ENCODE data around the gene MDFIC2. TPM values are rescaled to one million over a fixed set of nuclear protein-coding genes. Genes with fewer than 3 reads are reported as not detected.
A peak's percentile ranks its signal among the peaks of the same experiment; 100 is the strongest.

MDFIC2 gene
- total and polyA plus RNA-seq, 2 of the 13 experiments (the other 11 are each of a cell fraction or from before 2014, with no cell fraction given) = not detected

GRCh38 chr3:70264122-70264780, 48.2 kb downstream of the MDFIC2 start (continued):
- TF ChIP-seq MEF2D (CRISPR knock-in tag; IDR thresholded peaks at IDR 0.05) (peak; percentile 35; the same call in 1 of the 2 replicates), ZNF383 (CRISPR knock-in tag; IDR thresholded peaks at IDR 0.05; ENCODE audit: borderline replicate concordance) (no peak), ZNF530 (CRISPR knock-in tag; IDR thresholded peaks at IDR 0.05; ENCODE audit: low read depth) (no peak), ZSCAN29 (CRISPR knock-in tag; conservative IDR thresholded peaks at IDR 0.05) (no peak), SP1 (IDR thresholded peaks at IDR 0.05) (no peak), SP1 (CRISPR knock-in tag; IDR thresholded peaks at IDR 0.05) (no peak), SMAD3 (CRISPR knock-in tag; IDR thresholded peaks at IDR 0.05) (no peak), ISL2 (CRISPR knock-in tag; IDR thresholded peaks at IDR 0.05) (no peak), CC2D1A (CRISPR knock-in tag; IDR thresholded peaks at IDR 0.05) (no peak), RARA (CRISPR knock-in tag; IDR thresholded peaks at IDR 0.05) (peak; percentile 15; the same call in 1 of the 2 replicates), SPEN (CRISPR knock-in tag; IDR thresholded peaks at IDR 0.05; ENCODE audit: low read depth) (no peak), TARDBP (CRISPR knock-in tag; IDR thresholded peaks at IDR 0.05) (no peak), ISX (CRISPR knock-in tag; conservative IDR thresholded peaks at IDR 0.05) (no peak), ZNF567 (CRISPR knock-in tag; IDR thresholded peaks at IDR 0.05; ENCODE audit: borderline replicate concordance) (no peak), EHMT2 (IDR thresholded peaks at IDR 0.05; ENCODE audit: borderline replicate concordance, low read depth, low read length) (no peak), TAF15 (IDR thresholded peaks at IDR 0.05; ENCODE audit: low read depth, low read length, poor library complexity, severe bottlenecking) (no peak), MYPOP (CRISPR knock-in tag; IDR thresholded peaks at IDR 0.05) (no peak), ZNF839 (CRISPR knock-in tag; IDR thresholded peaks at IDR 0.05; ENCODE audit: borderline replicate concordance) (no peak), TBX2 (CRISPR knock-in tag; IDR thresholded peaks at IDR 0.05; ENCODE audit: borderline replicate concordance) (no peak), MXD4 (CRISPR knock-in tag; IDR thresholded peaks at IDR 0.05) (no peak), ZNF747 (CRISPR knock-in tag; IDR thresholded peaks at IDR 0.05; ENCODE audit: borderline replicate concordance) (no peak), ZNF24 (IDR thresholded peaks at IDR 0.05) (no peak), GATAD1 (CRISPR knock-in tag; IDR thresholded peaks at IDR 0.05) (no peak), IRX3 (CRISPR knock-in tag; IDR thresholded peaks at IDR 0.05; ENCODE audit: borderline replicate concordance, low read depth) (no peak)
- TF ChIP-seq, protein P1, sequence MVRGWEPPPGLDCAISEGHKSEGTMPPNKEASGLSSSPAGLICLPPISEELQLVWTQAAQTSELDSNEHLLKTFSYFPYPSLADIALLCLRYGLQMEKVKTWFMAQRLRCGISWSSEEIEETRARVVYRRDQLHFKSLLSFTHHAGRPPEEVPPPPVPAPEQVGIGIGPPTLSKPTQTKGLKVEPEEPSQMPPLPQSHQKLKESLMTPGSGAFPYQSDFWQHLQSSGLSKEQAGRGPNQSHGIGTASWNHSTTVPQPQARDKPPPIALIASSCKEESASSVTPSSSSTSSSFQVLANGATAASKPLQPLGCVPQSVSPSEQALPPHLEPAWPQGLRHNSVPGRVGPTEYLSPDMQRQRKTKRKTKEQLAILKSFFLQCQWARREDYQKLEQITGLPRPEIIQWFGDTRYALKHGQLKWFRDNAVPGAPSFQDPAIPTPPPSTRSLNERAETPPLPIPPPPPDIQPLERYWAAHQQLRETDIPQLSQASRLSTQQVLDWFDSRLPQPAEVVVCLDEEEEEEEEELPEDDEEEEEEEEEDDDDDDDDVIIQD (CRISPR knock-in tag; IDR thresholded peaks at IDR 0.05; ENCODE audit: low read depth) = 0 out of 2 replicates have a peak, but pooled peaks have one; percentile 36
- TF ChIP-seq, protein P2, sequence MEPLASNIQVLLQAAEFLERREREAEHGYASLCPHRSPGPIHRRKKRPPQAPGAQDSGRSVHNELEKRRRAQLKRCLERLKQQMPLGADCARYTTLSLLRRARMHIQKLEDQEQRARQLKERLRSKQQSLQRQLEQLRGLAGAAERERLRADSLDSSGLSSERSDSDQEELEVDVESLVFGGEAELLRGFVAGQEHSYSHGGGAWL (CRISPR knock-in tag; IDR thresholded peaks at IDR 0.05) = no peak
- TF ChIP-seq, protein P3, sequence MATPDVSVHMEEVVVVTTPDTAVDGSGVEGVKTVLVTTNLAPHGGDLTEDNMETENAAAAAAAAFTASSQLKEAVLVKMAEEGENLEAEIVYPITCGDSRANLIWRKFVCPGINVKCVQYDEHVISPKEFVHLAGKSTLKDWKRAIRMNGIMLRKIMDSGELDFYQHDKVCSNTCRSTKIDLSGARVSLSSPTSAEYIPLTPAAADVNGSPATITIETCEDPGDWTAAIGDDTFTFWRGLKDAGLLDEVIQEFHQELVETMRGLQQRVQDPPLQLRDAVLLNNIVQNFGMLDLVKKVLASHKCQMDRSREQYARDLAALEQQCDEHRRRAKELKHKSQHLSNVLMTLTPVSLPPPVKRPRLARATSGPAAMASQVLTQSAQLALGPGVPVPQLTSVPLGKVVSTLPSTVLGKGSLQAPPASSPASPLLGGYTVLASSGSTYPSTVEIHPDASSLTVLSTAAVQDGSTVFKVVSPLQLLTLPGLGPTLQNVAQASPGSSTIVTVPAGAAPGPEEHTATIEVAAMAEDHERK (CRISPR knock-in tag; IDR thresholded peaks at IDR 0.05; ENCODE audit: low read depth) = no peak
